GM21529 (cell line): Measurements from ENCODE around the gene ARSB.
A peak's percentile ranks its signal among the peaks of the same experiment; 100 is the strongest.
"Not testable (repeated sequence)": the region's sequence is repeated elsewhere in the genome, so short reads cannot be mapped to it uniquely, and the experiment has no call there.

Experiments used
- ATAC-seq: cut with Tn5 transposase; IDR thresholded peaks from one replicate; pipeline ENCODE4 v1.9.1; 2021; ENCODE audit not compliant: unreplicated experiment

ARSB gene

DNA sequence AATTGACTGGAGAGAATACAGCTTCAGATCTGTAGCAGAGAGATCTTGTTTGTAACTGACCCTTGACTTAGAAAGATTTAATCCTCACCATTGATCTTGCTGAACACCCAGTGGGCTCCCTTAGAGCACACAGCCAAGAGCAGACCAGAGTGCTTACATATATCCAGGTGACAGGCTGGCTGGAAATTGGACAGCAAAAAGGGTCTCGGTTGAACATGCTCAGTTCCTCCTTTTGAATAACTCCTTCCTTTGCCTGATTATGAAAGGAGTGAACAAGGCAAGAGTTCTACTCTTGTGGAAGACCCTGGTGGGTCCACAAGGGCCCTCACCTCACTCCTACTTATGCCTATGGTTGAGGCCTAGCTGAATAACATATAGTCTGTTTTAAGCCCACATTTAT, 202.4 kb downstream of the ARSB start:
- ATAC-seq, result no peak

DNA sequence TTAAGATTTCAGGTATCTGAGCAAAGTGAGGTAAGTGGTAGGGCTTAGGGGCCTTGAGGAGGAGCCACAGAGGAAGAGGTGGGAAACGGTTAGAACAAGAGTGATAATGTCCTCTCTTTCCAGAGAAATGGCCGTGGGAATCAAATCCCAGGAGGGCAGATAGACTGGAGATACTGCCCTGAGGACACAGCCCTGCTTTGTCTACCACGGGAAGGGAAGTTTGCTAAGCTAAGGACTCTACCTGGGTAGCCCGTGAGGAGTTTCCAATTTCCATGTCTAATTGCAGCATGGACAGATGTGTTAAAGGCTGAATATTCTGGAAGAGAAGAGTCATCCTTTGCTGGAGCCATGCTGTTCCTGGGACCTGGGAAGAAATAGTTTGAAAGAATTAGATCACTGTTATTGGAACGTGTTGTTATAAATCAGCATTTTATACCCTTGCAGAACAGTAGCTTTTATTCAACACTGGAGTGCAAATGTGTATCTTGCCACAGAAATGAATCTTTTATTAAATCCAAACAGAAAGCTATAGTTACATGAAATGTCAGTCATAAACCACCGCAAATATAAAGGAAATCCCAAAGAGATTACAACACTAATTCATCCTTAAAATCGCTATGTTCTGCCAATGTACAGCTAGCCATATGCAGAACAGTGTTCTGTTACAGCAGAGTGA, 203.4 kb downstream of the ARSB start:
- ATAC-seq, result no peak

DNA sequence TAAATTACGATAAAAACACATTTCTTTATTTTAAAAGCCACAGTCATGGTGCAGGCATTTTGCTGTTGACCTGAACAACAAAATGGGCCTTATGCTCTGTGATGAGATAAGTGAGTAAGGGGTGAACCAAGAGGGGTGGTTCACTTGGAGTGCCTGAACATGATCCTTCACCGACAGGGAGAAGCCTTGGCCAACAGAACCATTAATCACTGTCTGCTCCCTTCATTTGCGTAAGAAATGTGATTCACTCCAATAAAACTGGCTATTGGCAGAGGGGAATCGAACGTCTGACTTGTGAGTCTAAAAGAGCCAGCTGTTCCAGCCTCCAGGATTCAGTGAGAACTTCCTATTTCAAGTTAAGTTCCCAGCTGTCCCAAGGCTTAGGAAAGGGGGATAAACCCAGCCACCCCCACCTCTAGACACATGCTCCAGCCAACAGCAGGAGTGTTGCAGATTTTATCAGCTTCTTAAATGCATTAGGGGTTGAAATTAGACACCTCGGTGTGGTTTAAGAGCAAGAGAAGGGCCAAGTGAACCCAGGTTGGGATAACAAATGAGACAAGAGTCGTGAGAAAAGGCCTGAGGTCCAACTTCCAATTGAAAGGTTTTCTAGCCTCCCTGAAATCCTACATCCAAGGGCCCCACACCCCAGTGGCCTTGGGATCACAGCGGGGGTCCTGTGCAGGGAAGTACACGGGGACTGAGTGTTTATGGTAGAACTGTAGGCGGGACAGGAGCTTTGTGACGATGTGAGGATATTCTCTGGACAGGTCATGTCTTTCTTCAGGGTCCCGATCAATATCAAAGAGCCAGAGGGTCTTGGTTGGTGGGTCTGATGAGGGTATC, 205.1 kb downstream of the ARSB start:
- no peak for ATAC-seq

DNA sequence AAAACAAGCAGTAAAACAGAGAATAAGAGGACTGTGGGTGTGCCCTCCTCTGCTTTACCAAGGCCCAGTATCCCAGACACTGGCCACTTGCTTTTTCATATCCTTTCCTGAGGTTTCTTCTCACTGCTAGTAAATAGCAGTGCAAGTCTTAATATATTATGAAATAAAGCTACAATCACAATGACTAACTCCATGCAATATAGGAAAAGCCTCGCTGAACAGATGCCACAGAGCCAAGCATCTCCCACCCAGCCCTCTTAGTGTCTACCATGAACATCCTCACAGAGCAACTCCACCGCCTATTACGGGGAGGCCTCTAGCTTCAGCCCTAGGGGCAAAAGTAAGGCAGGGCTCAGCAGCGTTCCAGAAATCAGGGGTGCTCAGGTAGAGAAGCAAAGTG, 205.8 kb downstream of the ARSB start:
- ATAC-seq, result no peak

DNA sequence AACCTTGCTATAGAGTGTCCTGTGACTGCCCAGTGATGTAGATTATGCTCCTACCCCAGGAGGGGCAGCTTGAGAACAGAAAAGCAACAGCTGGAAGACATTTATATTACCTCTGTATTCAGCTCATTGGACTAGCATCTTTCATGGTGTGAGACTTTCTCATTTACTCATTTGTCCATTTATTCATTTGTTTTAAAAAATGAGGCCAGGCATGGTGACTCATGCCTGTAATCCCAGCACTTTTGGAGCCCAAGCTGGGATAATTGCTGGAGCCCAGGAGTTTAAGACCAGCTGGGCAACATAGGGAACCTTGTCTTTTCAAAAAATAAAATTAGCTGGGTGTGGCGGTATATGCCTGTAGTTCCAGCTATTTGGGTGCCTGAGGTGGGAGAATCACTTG, 206.6 kb downstream of the ARSB start:
- ATAC-seq, result no peak

DNA sequence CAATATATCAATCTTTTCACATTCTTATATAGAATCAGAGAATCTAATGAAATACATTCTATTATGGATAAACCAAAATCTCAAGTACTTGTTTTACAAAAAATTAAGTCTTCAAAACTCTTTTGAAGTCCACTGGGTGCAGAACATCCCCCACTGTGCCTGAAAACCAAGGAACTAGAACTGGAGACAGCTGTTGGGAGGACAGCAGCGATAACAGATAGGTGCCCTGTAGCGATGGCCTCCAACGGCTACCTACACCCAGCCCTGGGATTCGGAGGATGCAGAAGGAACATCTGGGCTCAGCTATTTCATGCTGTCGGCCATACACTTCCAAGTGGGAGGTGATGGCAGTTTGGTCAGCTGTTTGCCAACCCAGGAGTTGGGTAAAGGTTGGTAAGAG, 207.2 kb downstream of the ARSB start:
- no peak for ATAC-seq

DNA sequence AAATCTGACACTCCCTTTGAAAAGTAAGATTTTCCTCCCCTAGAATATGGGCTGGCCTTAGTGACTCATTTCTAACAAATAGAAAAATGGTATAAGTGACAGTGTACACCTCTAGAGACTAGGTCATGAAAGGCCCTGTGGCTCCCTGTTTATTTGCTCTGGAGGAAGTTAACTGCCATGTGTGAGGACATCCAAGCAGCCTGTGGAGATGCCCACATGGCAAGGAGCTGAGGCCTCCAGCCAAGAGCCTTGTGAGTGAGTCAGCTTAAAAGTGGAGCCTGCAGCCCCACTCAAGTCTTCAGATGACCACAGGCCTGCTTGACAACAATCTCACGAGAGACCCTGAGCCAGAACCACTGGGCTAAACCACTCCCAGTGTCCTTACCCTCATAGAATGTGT, 208.5 kb downstream of the ARSB start:
- ATAC-seq, result no peak

DNA sequence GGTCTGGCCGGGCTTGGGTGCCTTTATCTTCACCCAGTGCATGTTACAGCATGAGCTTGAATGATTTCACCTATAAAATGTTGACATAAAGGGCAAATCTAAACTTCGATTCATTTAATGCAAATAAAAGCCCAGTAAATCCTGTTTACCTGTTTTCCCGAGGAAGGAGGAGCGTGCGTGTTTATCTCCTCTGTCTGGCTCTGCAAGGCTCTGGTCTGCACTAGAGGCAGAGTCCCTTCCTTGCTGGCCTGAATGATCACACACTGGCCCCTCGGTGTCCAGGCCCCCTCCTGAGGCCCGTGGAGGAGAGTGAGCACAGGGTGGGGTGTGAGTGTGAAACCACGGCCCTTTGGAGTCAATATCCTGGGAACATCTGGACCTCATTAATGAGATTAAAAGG, 211.5 kb downstream of the ARSB start:
- no peak for ATAC-seq

DNA sequence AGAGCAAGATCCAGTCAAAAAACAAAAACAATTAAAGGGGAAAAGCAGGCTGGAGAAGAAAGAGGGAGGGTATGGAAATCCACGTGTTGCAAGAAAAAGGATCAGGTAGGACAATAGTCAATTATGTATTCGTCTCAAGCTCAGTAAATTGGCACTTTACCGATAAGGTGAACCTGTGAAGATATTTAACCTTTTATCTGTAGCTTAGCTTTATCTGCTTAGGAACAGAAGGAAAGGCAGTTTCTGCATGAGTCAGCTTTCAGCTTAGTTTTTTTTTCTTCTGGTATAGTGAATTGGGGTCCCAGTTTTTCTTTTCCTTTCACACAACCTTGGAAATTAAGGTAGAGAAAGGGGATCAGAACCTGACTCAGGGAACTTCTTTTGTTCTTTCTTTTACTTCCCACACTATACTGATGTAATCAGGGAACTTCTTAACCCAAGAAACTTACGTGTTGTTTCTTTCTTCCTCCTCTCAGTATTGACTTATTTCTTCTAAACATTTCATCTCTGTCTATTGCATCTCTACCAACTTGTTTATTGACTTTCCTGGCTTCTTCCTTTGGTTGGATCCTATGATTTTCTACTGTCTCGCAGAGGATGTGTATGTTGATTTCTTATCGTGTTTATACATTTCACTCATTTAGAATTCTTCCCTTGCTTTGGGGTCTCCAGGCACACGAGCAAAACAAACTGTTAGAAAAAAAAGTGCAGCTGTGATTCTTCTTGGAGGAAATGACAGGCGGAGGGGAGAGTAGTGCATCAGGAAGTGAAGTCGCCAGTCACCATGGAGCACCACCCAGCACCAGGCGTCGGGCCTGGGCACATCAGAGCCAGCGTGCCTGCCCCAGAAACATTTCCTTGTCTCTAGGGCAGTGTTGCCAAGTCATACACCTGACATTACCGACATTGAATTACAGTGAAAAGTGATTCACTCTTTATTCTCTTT, 213.6 kb downstream of the ARSB start:
- no peak for ATAC-seq

DNA sequence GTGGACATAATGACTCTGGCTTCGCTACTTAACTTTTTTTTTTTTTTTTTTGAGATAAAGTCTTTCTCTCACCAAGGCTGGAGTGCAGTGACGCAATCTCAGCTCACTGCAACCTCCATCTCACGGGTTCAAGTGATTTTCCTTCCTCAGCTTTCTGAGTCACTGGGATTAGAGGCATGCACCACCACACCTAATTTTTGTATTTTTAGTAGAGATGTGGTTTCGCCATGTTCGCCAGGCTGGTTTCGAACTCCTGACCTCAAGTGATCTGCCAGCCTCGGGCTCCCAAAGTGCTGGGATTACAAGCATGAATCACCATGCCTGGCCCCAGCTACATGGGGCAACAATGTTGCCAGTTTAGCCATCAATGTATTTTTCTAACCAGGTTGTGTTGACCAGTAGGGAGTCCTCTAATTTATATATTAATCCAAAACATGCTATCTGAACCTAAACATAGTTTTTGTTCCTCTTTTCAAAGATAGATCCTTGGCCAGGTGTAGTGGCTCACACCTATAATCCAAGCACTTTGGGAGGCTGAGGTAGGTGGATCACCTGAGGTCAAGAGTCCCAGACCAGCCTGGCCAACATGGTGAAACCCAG, 216.2 kb downstream of the ARSB start:
- ATAC-seq, result no peak

DNA sequence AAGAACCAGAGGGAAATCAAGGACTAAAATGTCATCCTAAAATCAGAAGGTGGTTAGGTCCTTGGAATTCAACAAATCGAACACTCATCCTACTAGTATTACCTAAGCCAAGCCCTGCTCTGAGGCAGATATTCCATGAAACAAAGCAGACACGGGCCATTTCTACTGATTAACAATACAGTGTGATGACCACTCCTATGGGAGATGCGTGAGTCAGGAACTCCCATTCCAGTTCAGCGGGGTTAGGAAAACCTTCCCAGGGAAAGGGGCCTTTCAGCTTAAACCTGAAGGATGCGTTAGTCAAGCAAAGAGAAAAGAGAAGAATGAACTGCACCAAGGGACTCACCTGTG, 218.7 kb downstream of the ARSB start:
- ATAC-seq, result no peak

DNA sequence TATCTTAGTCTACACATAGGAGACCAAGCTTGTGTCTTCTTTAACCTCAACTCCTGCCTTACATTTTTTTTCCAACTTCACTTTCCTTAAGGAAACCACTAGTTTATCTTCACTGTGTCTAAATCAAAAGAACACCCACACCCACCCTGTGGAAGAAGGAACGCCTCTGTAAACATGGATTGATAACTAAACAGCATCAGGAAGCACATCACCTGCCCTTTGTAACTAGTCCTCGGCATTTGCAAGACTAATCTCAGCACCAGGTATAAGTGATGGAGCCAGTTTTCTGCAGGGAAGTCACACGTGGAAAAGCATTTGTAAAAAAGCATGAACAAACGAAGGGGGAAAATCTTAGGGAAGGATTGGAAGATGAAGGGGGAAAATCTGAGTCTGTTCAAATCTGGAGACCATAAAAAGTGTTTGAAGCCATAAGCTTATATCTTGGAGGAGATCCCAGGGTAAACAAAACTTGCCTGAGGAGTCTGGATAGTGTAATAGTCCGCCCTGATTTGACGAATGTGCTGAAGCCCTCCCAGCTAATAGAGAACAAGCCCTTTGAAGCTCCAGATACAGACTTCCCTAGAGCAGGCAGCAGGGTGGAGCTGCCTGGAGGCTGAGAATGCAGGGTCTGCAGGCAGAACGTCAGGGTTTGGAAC, 219.2 kb downstream of the ARSB start:
- no peak for ATAC-seq

DNA sequence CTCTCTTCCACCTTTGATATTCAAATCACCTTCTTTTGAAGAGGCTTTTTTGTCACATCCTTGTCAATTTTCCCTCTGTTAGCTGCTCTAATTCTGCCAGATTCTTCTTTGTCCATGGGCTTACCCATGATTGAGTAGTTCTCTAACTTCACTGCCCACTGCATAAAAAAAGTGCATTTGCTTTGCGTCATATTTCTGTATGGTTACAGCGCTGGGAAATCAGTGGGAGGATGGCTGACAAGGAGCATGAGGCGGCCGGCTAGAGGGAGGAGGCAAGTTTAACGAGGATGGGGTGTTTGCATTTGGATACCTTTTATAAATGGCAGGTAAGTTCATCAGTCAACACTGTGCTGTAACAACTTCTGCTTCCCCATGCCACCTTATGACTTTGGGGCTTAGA, 220.0 kb downstream of the ARSB start:
- ATAC-seq, result no peak

DNA sequence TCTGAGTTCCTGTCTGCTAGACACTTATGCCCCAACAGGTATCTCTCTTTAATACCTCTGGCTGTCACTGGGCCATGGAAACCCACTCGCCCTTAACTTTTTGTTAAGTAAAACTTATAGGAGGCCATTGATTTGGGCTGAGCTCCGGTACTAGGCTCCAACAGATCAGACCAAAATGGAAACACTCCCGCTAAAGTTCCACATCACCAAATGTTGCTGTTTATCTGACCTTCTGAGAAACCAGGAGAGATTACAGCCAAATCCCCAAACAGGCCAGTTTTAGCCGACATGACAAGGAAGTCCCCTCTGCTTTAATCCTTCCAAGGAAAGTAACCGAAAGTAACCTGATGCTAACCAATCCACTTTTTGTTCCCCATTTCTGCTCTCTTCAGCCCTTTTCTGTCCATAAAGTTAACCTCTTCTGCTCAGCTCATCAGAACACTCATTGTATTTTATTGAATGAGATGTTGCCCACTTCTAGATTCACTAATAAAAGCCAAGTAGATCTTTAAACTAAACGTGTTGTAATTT, 221.4 kb downstream of the ARSB start:
- ATAC-seq, result no peak

DNA sequence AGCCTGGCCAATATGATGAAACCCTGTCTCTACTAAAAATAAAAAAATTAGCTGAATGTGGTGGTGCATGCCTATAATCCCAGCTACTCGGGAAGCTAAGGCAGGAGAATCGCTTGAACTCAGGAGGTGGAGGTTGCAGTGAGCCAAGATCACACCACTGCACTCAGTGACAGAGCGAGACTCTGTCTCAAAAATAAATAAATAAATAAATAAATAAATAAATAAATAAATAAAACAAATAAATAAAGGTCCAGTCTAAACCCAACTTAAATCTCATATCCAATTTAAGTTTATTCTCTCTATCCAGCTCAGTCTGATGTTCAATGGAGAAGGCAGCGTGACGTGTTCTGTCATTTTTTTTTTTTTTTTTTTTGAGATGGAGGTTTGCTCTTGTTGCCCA, 222.4 kb downstream of the ARSB start:
- not testable (repeated sequence) for ATAC-seq

DNA sequence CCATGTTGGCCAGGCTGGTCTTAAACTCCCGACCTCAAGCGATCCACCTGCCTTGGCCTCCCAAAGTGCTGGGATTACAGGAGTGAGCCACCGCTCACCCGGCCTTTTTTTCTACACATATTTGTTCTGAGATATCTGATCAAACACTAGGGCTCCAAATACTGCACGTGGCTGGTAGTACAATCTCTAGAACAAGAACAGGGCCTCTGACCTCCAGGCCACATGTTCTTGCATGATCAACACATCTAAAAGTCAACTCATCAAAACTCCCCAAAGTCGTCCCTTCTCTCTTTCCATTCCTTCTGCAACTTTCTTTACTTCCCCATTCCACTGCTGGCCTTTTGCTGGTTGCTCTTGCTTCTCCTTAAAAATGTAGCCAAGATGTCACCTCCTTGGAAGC, 223.3 kb downstream of the ARSB start:
- ATAC-seq, result no peak

DNA sequence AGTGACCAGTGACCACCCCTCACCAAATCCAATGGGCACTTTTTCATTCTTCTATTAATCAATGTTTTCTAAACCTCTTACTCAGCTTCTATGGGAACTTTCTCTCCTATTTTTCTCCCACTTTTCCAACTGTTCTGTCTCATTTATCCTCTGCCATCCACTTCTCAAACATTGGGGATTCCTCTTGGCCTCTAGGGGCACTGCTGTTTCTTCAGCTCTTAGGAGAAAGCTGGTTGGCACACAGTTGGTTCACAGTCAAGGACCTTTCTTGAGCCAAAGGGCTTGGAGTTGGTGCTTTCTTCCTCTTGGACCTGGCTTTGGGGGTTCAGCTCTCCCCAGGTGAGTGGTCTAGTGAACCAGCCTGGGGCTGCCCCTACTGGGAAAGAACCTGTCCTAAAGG, 224.3 kb downstream of the ARSB start:
- ATAC-seq, result no peak

DNA sequence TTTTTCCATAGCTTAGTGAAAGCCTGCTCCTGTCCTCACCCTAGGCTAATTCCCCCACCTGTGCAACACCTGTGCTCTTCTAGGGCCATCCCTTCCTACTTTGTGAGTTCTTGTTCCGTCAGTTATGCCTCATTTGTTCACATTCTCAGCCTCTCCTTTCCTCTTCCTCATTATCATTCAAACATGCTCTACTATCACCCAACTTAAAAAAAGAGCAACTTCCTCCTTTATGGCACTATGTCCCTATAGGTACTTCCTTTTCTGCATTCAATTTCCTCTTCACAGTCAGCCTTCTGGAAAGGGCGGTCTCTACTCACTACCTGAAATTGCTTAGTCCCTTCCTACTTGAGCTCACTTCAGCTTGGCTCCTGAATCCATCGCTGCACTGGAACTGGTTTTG, 224.7 kb downstream of the ARSB start:
- no peak for ATAC-seq

DNA sequence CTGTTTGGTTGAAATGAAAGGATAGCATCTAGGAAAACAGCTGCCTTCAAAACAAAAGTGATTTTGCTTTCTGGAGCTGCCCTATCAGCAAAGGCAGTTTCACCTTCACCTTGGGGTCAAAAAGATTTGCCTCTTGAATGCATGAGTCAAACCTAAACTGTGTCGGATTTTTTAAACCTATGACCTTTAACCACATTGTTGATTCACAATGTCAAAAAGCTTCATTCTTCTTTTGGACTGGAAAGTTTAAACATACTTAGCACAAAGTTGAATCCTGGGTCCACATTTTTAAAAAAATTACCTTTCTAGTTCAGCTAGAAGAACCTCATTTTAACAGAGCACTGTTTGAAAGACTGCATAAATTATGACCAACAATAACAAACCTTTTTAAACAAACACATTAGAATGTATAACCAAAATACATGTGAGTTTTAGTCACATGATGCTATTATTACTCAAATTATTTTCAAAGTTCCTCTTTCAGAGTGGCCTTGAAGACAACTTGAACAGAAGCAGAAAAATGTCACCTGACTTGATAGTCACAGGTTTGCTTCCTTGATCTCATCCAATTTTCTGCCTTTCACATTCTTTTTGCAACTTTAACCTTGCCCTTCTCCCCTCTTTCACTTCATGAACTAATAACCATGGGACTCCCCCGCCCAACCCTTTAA, 226.8 kb downstream of the ARSB start:
- ATAC-seq, result peak; percentile 68
